HEK293 (cell line): ENCODE measurements around the gene SLC26A8.

Source experiments
- CTCF ChIA-PET: fragments of 350-600 bp; formaldehyde crosslinking; extraction: SDS; loops from one replicate; lab custom pipeline; 2021; ENCODE audit warnings: antibody characterized with exemption; lab: Yijun Ruan, JAX
- POLR2A ChIA-PET: fragments of 300-600 bp; formaldehyde crosslinking; extraction: SDS; loops from one replicate; lab custom pipeline; 2020; ENCODE audit warnings: antibody characterized with exemption, inconsistent platforms; lab: Yijun Ruan, JAX
- H3K27ac ChIP-seq: fragments of 200-500 bp; sonication (Bioruptor generic); 2 replicates; pipeline ENCODE4 v1.5.1; 2014; ENCODE audit warnings: low read depth, low read length, control low read depth, inconsistent platforms; ENCODE audit errors: extremely low read depth
- H3K36me3 ChIP-seq, 2 experiments: fragments of 200-500 bp in 1 of 2; sonication (Bioruptor generic) in 1 of 2; 1 replicate in 1 of 2; 2 replicates in 1 of 2; pipeline ENCODE4 v1.5.1; 2014 to 2017; ENCODE audit warnings: inconsistent platforms in 2 of 2, low read length in 2 of 2; ENCODE audit not compliant: control insufficient read depth in 2 of 2, insufficient read depth in 1 of 2
- H3K4me1 ChIP-seq: fragments of 200-500 bp; sonication (Bioruptor generic); 2 replicates; pipeline ENCODE4 v1.5.1; 2014; ENCODE audit warnings: mild to moderate bottlenecking, low read length, inconsistent platforms; ENCODE audit not compliant: control insufficient read depth, insufficient read depth
- H3K4me3 ChIP-seq: 2 replicates; pipeline ENCODE4 v1.5.1; 2011; ENCODE audit warnings: low read depth, mild to moderate bottlenecking, control low read depth, low read length, moderate library complexity
- H3K9me3 ChIP-seq: fragments of 200-500 bp; sonication (Bioruptor generic); 2 replicates; pipeline ENCODE4 v1.5.1; 2014; ENCODE audit warnings: low read depth, low read length, inconsistent platforms; ENCODE audit not compliant: control insufficient read depth, insufficient read depth
- AEBP2 ChIP-seq: fragments of 450-650 bp; formaldehyde crosslinking; IDR thresholded peaks from 2 replicates; pipeline ENCODE4 v1.5.1; 2016; ENCODE audit warnings: missing biosample characterization, missing genetic modification characterization, borderline replicate concordance
- HIC1 ChIP-seq: fragments of 450-650 bp; formaldehyde crosslinking; IDR thresholded peaks from 2 replicates; pipeline ENCODE4 v1.5.1; 2016; ENCODE audit warnings: missing biosample characterization, missing genetic modification characterization
- HOXD13 ChIP-seq: sonication (generic); formaldehyde crosslinking; IDR thresholded peaks from 2 replicates; pipeline ENCODE4 v1.8.0; 2022; ENCODE audit warnings: missing genetic modification reagents, borderline replicate concordance
- KLF8 ChIP-seq: fragments of 450-650 bp; formaldehyde crosslinking; IDR thresholded peaks from 2 replicates; pipeline ENCODE4 v1.5.1; 2016; ENCODE audit warnings: missing biosample characterization, missing genetic modification characterization
- REPIN1 ChIP-seq: fragments of 450-650 bp; formaldehyde crosslinking; IDR thresholded peaks from 2 replicates; pipeline ENCODE4 v1.5.1; 2017; ENCODE audit warnings: missing biosample characterization, missing genetic modification characterization, low read depth
- SP2 ChIP-seq: fragments of 450-650 bp; formaldehyde crosslinking; IDR thresholded peaks from 2 replicates; pipeline ENCODE4 v1.5.1; 2016; ENCODE audit warnings: missing biosample characterization, missing genetic modification characterization
- ZBTB1 ChIP-seq: fragments of 450-650 bp; formaldehyde crosslinking; IDR thresholded peaks from 2 replicates; pipeline ENCODE4 v1.5.1; 2016; ENCODE audit warnings: missing biosample characterization, missing genetic modification characterization
- ZBTB11 ChIP-seq: fragments of 450-650 bp; formaldehyde crosslinking; conservative IDR thresholded peaks from 2 replicates; pipeline ENCODE4 v1.5.1; 2016; ENCODE audit warnings: low read depth, missing biosample characterization, missing genetic modification characterization
- ZBTB20 ChIP-seq: fragments of 450-650 bp; formaldehyde crosslinking; IDR thresholded peaks from 2 replicates; pipeline ENCODE4 v1.5.1; 2016; ENCODE audit warnings: missing biosample characterization, missing genetic modification characterization
- ZBTB8A ChIP-seq: fragments of 450-650 bp; formaldehyde crosslinking; IDR thresholded peaks from 2 replicates; pipeline ENCODE4 v1.5.1; 2016; ENCODE audit warnings: missing biosample characterization, missing genetic modification characterization
- ZFP69B ChIP-seq: fragments of 450-650 bp; formaldehyde crosslinking; IDR thresholded peaks from 2 replicates; pipeline ENCODE4 v1.5.1; 2016; ENCODE audit warnings: missing biosample characterization, missing genetic modification characterization
- ZNF146 ChIP-seq: fragments of 450-650 bp; formaldehyde crosslinking; IDR thresholded peaks from 2 replicates; pipeline ENCODE4 v1.5.1; 2016; ENCODE audit warnings: missing biosample characterization, missing genetic modification characterization
- ZNF518A ChIP-seq: fragments of 450-650 bp; formaldehyde crosslinking; conservative IDR thresholded peaks from 2 replicates; pipeline ENCODE4 v1.5.1; 2016; ENCODE audit warnings: low read depth, missing biosample characterization, missing genetic modification characterization
- ZNF558 ChIP-seq: fragments of 450-650 bp; formaldehyde crosslinking; IDR thresholded peaks from 2 replicates; pipeline ENCODE4 v1.5.1; 2016; ENCODE audit warnings: missing biosample characterization, missing genetic modification characterization
- ZNF600 ChIP-seq: fragments of 450-650 bp; formaldehyde crosslinking; IDR thresholded peaks from 2 replicates; pipeline ENCODE4 v1.5.1; 2016; ENCODE audit warnings: missing biosample characterization, missing genetic modification characterization
- ZNF843 ChIP-seq: fragments of 450-650 bp; formaldehyde crosslinking; IDR thresholded peaks from 2 replicates; pipeline ENCODE4 v1.5.1; 2016; ENCODE audit warnings: missing biosample characterization, missing genetic modification characterization
- TF ChIP-seq, protein P1 (sequence below): fragments of 450-650 bp; formaldehyde crosslinking; IDR thresholded peaks from 2 replicates; pipeline ENCODE4 v1.5.1; 2017; ENCODE audit warnings: missing biosample characterization, missing genetic modification characterization
- TF ChIP-seq, protein P2 (sequence below): fragments of 450-650 bp; formaldehyde crosslinking; IDR thresholded peaks from 2 replicates; pipeline ENCODE4 v1.5.1; 2016; ENCODE audit warnings: missing biosample characterization, missing genetic modification characterization

Gene SLC26A8

GRCh38 chr6:36028088-36028876, 3.8 kb upstream of the SLC26A8 start (continued):
- TF ChIP-seq, protein P1, sequence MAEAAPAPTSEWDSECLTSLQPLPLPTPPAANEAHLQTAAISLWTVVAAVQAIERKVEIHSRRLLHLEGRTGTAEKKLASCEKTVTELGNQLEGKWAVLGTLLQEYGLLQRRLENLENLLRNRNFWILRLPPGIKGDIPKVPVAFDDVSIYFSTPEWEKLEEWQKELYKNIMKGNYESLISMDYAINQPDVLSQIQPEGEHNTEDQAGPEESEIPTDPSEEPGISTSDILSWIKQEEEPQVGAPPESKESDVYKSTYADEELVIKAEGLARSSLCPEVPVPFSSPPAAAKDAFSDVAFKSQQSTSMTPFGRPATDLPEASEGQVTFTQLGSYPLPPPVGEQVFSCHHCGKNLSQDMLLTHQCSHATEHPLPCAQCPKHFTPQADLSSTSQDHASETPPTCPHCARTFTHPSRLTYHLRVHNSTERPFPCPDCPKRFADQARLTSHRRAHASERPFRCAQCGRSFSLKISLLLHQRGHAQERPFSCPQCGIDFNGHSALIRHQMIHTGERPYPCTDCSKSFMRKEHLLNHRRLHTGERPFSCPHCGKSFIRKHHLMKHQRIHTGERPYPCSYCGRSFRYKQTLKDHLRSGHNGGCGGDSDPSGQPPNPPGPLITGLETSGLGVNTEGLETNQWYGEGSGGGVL (tag by site-specific recombination), result no peak; the same call in 1 of the 2 replicates
- 0 out of 2 replicates have a peak, but pooled peaks have one; percentile 27 for TF ChIP-seq HOXD13 (CRISPR knock-in tag)
- TF ChIP-seq KLF8 (tag by site-specific recombination), result no peak; the same call in 1 of the 2 replicates
- TF ChIP-seq, protein P2, sequence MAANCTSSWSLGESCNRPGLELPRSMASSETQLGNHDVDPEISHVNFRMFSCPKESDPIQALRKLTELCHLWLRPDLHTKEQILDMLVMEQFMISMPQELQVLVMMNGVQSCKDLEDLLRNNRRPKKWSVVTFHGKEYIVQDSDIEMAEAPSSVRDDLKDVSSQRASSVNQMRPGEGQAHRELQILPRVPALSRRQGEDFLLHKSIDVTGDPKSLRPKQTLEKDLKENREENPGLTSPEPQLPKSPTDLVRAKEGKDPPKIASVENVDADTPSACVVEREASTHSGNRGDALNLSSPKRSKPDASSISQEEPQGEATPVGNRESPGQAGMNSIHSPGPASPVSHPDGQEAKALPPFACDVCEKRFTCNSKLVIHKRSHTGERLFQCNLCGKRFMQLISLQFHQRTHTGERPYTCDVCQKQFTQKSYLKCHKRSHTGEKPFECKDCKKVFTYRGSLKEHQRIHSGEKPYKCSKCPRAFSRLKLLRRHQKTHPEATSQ (tag by site-specific recombination), result 0 out of 2 replicates have a peak, but pooled peaks have one; percentile 33
- TF ChIP-seq ZNF600, result peak; percentile 94
- no peak for TF ChIP-seq ZNF843 (tag by site-specific recombination)
- TF ChIP-seq ZBTB11 (tag by site-specific recombination), result 0 out of 2 replicates have a peak, but pooled peaks have one; percentile 35
- TF ChIP-seq HIC1 (tag by site-specific recombination), result peak; percentile 67; the same call in 1 of the 2 replicates
- TF ChIP-seq ZFP69B (tag by site-specific recombination), result no peak
- TF ChIP-seq ZNF146 (tag by site-specific recombination), result no peak
- peak; percentile 71 for TF ChIP-seq ZBTB20 (tag by site-specific recombination)
- no peak for TF ChIP-seq ZNF558 (tag by site-specific recombination)
- TF ChIP-seq, all 188 proteins: peak for 30

DNA sequence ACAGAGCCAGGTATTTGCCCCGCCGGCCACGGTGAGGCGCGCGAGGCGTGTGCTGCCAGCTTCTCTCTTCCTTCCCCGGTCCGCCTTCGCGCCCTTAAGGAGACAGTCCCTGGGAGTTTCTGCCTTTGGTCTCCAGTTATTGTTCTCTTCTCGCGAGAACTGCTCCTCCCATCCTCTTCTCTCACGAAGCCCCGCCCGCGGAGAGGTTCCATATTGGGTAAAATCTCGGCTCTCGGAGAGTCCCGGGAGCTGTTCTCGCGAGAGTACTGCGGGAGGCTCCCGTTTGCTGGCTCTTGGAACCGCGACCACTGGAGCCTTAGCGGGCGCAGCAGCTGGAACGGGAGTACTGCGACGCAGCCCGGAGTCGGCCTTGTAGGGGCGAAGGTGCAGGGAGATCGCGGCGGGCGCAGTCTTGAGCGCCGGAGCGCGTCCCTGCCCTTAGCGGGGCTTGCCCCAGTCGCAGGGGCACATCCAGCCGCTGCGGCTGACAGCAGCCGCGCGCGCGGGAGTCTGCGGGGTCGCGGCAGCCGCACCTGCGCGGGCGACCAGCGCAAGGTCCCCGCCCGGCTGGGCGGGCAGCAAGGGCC, 3.2 kb upstream of the SLC26A8 start, which contains the start of gene MAPK14:
Gene MAPK14 (plus strand): TSS at position 308 of the 587 bp plus-strand sequence. CDS start 350 bp downstream, outside the sequence.
- POLR2A ChIA-PET, result interaction anchor here (0.6 to 3.4 kb wide), 34 partner anchors 11 to 566 kb away, joined by 3 to 32 read pairs (median 5); partner anchors contain the start of genes BRPF3 and SRPK1
- H3K9me3 ChIP-seq, result no peaks in the 10 kb centered on the region
- TF ChIP-seq AEBP2 (tag by site-specific recombination), result no peak
- TF ChIP-seq ZNF518A, result peak; percentile 68
- TF ChIP-seq ZBTB8A (tag by site-specific recombination), result peak; percentile 91
- TF ChIP-seq ZBTB1 (tag by site-specific recombination), result no peak
- TF ChIP-seq REPIN1 (tag by site-specific recombination), result no peak
- TF ChIP-seq SP2 (tag by site-specific recombination), result peak; percentile 75

More for the DNA sequence above, 3.2 kb upstream of the SLC26A8 start, which contains the start of gene MAPK14:
- H3K36me3 ChIP-seq, result no peaks in the 10 kb centered on the region
- CTCF ChIA-PET, result interaction anchor here (0.5 to 7.0 kb wide), 38 partner anchors 8 to 681 kb away, joined by 3 to 232 read pairs (median 4); no protein-coding TSS in a partner anchor
- peaks cover 3% of the 10 kb centered on the region; the same call in 1 of the 2 replicates for H3K4me1 ChIP-seq
- H3K27ac ChIP-seq, result peak within 1 kb of the TSS; percentile 90
- H3K4me3 ChIP-seq, result peak within 1 kb of the TSS; percentile 78
